Measurements from ENCODE around the gene KAZN.

Gene KAZN

DNA sequence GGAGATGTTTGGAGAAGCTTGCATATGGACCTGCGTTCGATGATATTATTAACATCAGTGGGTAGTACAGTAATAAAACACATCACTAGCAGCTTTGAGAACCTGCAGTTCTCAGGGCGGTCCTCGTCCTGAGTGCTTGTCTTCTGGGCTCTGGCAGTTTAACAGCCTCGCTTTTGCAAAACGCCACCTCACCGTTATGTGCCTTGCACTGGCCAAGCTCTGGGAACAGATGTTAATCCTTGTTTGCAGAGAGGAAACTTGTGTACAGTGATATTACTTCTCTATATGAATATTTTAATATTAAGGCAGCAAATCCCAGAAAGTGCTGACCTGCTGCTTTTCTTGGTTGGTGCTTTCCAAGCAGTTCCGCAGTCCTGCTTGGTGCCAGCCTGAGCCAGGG, 387.7 kb downstream of the KAZN start:
- no peak for DNase-seq
- H3K4me3 ChIP-seq (ENCODE audit: low read depth, low read length), result peak overlapping the region; percentile 15
- H2BK5ac ChIP-seq (ENCODE audit: low read depth, low read length, poor library complexity), result no peak overlapping the region
- H3K36me3 ChIP-seq (ENCODE audit: control insufficient read depth in 1 of 2, insufficient read depth in 2 of 2, low read length in 2 of 2), result peaks cover 0 to 3% of the 10 kb centered on the region in 2 experiments
- H3K9ac ChIP-seq (ENCODE audit: low read length), result no peak overlapping the region
- peaks cover 4% of the 10 kb centered on the region for H3K9me3 ChIP-seq (ENCODE audit: insufficient read depth, low read depth, low read length)
- no peak overlapping the region for H2BK12ac ChIP-seq (ENCODE audit: low read length)
- no peaks in the 10 kb centered on the region for H3K27me3 ChIP-seq (ENCODE audit: insufficient read depth, low read length)
- H3K4ac ChIP-seq (ENCODE audit: low read depth, low read length), result no peak overlapping the region
- H2AK5ac ChIP-seq (ENCODE audit: low read length), result no peak overlapping the region
- no peaks in the 10 kb centered on the region for H3K79me2 ChIP-seq (ENCODE audit: control insufficient read depth, insufficient read depth, low read length, poor library complexity)
- no peak overlapping the region for H2BK120ac ChIP-seq (ENCODE audit: insufficient read depth, low read length, poor library complexity)
- no peak overlapping the region for H2AFZ ChIP-seq (ENCODE audit: insufficient read depth, low read length, poor library complexity)
- WGBS (ENCODE audit: extremely low coverage, insufficient coverage, insufficient read length), result no CpG with 5 or more reads among the region's 8 CpGs
- H3K27ac ChIP-seq (ENCODE audit: low read depth, low read length), result no peak overlapping the region
- H3K4me2 ChIP-seq (ENCODE audit: low read length), result no peak overlapping the region
- H4K12ac ChIP-seq (ENCODE audit: low read depth, low read length), result no peak overlapping the region
- H4K8ac ChIP-seq (ENCODE audit: low read depth, low read length), result no peak overlapping the region
- no peak overlapping the region for H3K14ac ChIP-seq (ENCODE audit: low read length)
- peaks cover 2% of the 10 kb centered on the region for H3K79me1 ChIP-seq (ENCODE audit: low read length)
- no peak overlapping the region for H4K91ac ChIP-seq (ENCODE audit: low read depth, low read length)
- peaks cover 9 to 10% of the 10 kb centered on the region in 2 experiments for H3K4me1 ChIP-seq (ENCODE audit: control insufficient read depth in 1 of 2, insufficient read depth in 2 of 2, low read length in 2 of 2)
- no peak overlapping the region for H3K18ac ChIP-seq (ENCODE audit: low read length)
- H3K23ac ChIP-seq (ENCODE audit: low read length), result no peak overlapping the region

DNA sequence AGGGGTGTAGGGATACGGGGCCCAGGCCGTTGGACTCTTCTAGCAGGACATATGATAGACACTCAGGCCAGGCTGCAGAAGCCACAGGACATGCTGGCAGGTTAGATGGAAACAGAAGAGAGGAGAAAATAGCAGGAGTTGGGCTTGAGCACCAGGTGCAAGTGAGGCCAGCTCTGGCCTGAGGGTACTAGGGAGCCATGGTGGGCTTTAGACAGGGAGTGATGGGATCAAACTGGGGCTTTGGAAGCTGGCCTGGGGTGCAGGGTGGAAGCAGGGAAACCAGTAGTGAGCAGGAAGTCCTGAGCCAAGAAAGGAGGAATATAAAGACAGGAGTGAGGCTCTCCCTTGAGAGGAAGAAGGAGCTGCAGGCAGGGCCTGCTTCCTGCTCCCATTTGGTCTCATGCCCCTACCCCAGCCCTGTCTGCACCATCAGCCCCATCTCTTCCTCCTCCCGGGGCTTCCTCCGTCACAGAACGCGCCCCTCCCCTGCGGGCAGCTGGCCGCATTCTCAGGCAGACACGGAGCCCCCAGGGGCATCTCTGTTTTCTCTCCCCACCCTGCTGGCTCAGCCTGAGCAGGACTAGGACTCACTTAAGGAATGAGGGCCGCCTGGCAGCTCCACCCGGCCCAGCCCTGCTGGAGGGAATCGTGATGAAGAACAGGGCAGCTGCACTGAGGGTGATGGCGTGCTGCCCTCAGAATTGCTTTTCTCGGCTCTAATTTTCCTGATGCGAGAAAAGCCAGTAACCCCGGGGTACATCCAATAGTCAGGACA, 389.5 kb downstream of the KAZN start:
- H4K12ac ChIP-seq (ENCODE audit: low read depth, low read length), result no peak overlapping the region
- H2BK12ac ChIP-seq (ENCODE audit: low read length), result no peak overlapping the region
- H3K36me3 ChIP-seq (ENCODE audit: control insufficient read depth in 1 of 2, insufficient read depth in 2 of 2, low read length in 2 of 2), result peaks cover 0 to under 1% of the 10 kb centered on the region in 2 experiments
- no peaks in the 10 kb centered on the region for H3K27me3 ChIP-seq (ENCODE audit: insufficient read depth, low read length)
- H3K79me1 ChIP-seq (ENCODE audit: low read length), result peaks cover 2% of the 10 kb centered on the region
- no peak overlapping the region for H3K4ac ChIP-seq (ENCODE audit: low read depth, low read length)
- H4K8ac ChIP-seq (ENCODE audit: low read depth, low read length), result no peak overlapping the region
- H3K9ac ChIP-seq (ENCODE audit: low read length), result no peak overlapping the region
- no peaks in the 10 kb centered on the region for H3K79me2 ChIP-seq (ENCODE audit: control insufficient read depth, insufficient read depth, low read length, poor library complexity)
- no peak overlapping the region for H2AK5ac ChIP-seq (ENCODE audit: low read length)
- H4K91ac ChIP-seq (ENCODE audit: low read depth, low read length), result no peak overlapping the region
- no peak overlapping the region for H3K14ac ChIP-seq (ENCODE audit: low read length)
- no peak overlapping the region for H2BK5ac ChIP-seq (ENCODE audit: low read depth, low read length, poor library complexity)
- peaks cover 3% of the 10 kb centered on the region for H3K9me3 ChIP-seq (ENCODE audit: insufficient read depth, low read depth, low read length)
- no peak overlapping the region for H2BK120ac ChIP-seq (ENCODE audit: insufficient read depth, low read length, poor library complexity)
- H3K4me3 ChIP-seq (ENCODE audit: low read depth, low read length), result peak overlapping the region; percentile 22
- DNase-seq, result peak; percentile 70 to 72
- peak overlapping the region; percentile 10 for H2AFZ ChIP-seq (ENCODE audit: insufficient read depth, low read length, poor library complexity)
- no peak overlapping the region for H3K4me2 ChIP-seq (ENCODE audit: low read length)
- H3K27ac ChIP-seq (ENCODE audit: low read depth, low read length), result no peak overlapping the region
- H3K18ac ChIP-seq (ENCODE audit: low read length), result peak overlapping the region; percentile 12
- WGBS (ENCODE audit: extremely low coverage, insufficient coverage, insufficient read length), result no CpG with 5 or more reads among the region's 16 CpGs
- H3K23ac ChIP-seq (ENCODE audit: low read length), result no peak overlapping the region
- H3K4me1 ChIP-seq (ENCODE audit: control insufficient read depth in 1 of 2, insufficient read depth in 2 of 2, low read length in 2 of 2), result peaks cover 9 to 10% of the 10 kb centered on the region in 2 experiments

DNA sequence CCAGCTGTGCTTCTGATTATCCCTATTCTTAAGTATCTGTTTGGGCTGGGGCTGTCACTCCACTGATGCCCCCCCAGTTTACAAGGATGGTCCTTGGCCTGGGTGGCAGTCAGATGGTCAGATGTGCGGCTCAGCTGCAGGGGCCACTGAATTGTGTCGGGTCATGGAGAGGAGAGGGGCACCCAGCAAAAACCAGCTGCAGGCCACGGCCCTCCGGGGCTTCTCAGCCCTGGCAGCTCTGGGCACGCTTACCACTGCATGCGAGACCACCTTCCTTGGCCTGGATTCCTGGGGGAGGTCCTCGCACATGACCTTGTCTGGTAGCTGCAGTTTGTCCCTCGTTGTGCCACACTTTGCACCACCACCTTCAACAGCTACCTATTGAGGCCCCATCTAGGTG, 390.2 kb downstream of the KAZN start:
- Histone ChIP-seq H3K4me2 (ENCODE audit: low read length) (no peak overlapping the region), H3K9me3 (ENCODE audit: insufficient read depth, low read depth, low read length) (peaks cover 3% of the 10 kb centered on the region), H2BK5ac (ENCODE audit: low read depth, low read length, poor library complexity) (no peak overlapping the region), H3K36me3 (ENCODE audit: control insufficient read depth in 1 of 2, insufficient read depth in 2 of 2, low read length in 2 of 2) (no peaks in the 10 kb centered on the region), H2AFZ (ENCODE audit: insufficient read depth, low read length, poor library complexity) (no peak overlapping the region), H3K14ac (ENCODE audit: low read length) (peak overlapping the region; percentile 11), H2BK120ac (ENCODE audit: insufficient read depth, low read length, poor library complexity) (no peak overlapping the region), H3K4me3 (ENCODE audit: low read depth, low read length) (peak overlapping the region; percentile 39), H3K4ac (ENCODE audit: low read depth, low read length) (no peak overlapping the region), H3K27ac (ENCODE audit: low read depth, low read length) (no peak overlapping the region), H2AK5ac (ENCODE audit: low read length) (peak overlapping the region; percentile 49), H3K79me1 (ENCODE audit: low read length) (peaks cover 2% of the 10 kb centered on the region), H3K27me3 (ENCODE audit: insufficient read depth, low read length) (no peaks in the 10 kb centered on the region), H2BK12ac (ENCODE audit: low read length) (peak overlapping the region; percentile 19), H3K18ac (ENCODE audit: low read length) (peak overlapping the region; percentile 16), H3K4me1 (ENCODE audit: control insufficient read depth in 1 of 2, insufficient read depth in 2 of 2, low read length in 2 of 2) (peaks cover 9 to 10% of the 10 kb centered on the region in 2 experiments), H3K9ac (ENCODE audit: low read length) (no peak overlapping the region), H3K23ac (ENCODE audit: low read length) (peak overlapping the region; percentile 50), H4K8ac (ENCODE audit: low read depth, low read length) (no peak overlapping the region), H4K91ac (ENCODE audit: low read depth, low read length) (peak overlapping the region; percentile 8), H3K79me2 (ENCODE audit: control insufficient read depth, insufficient read depth, low read length, poor library complexity) (no peaks in the 10 kb centered on the region), H4K12ac (ENCODE audit: low read depth, low read length) (no peak overlapping the region)
- WGBS (ENCODE audit: extremely low coverage, insufficient coverage, insufficient read length), result no CpG with 5 or more reads among the region's 8 CpGs
- DNase-seq, result no peak

DNA sequence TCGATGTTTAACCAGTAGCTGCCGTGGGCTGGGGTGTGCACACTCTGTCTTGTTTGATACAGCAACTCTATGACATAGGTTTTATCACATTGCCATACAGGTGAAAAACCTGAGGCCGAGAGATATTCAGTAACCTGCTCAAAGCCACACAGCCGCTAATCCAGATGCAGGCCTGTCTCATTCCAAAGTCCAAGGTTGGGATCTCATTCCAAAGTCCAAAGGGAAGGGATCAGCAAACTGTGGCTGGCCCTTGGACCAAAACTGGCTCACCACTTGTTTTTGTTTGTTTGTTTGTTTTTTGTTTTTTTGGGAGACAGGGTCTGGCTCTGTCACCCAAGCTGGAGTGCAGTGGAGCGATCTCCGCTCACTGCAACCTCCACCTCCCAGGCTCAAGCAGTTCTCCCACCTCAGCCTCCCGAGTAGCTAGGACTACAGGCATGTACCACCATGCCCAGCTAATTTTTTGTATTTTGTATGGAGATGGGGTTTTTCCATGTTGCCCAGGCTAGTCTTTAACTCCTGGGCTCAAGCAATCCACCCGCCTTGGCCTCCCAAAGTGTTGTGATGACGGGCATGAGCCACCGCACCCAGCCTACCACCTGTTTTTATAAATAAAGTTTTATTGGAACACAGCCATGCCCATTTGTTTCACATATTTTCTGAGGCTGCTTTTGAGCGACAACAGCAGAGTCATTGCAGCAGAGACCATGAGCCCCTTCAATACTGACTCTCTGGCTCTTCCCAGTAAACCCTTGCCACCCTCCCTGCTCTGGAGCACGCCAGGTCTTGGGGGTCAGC, 391.6 kb downstream of the KAZN start:
- Histone ChIP-seq H3K27ac (ENCODE audit: low read depth, low read length) (no peak overlapping the region), H3K4ac (ENCODE audit: low read depth, low read length) (no peak overlapping the region), H3K4me3 (ENCODE audit: low read depth, low read length) (no peak overlapping the region), H2BK120ac (ENCODE audit: insufficient read depth, low read length, poor library complexity) (no peak overlapping the region), H2BK12ac (ENCODE audit: low read length) (no peak overlapping the region), H3K4me2 (ENCODE audit: low read length) (no peak overlapping the region), H3K18ac (ENCODE audit: low read length) (peak overlapping the region; percentile 7), H3K36me3 (ENCODE audit: control insufficient read depth in 1 of 2, insufficient read depth in 2 of 2, low read length in 2 of 2) (no peaks in the 10 kb centered on the region), H2AFZ (ENCODE audit: insufficient read depth, low read length, poor library complexity) (no peak overlapping the region), H3K27me3 (ENCODE audit: insufficient read depth, low read length) (no peaks in the 10 kb centered on the region), H3K23ac (ENCODE audit: low read length) (no peak overlapping the region), H2AK5ac (ENCODE audit: low read length) (no peak overlapping the region), H4K91ac (ENCODE audit: low read depth, low read length) (no peak overlapping the region), H3K4me1 (ENCODE audit: control insufficient read depth in 1 of 2, insufficient read depth in 2 of 2, low read length in 2 of 2) (peaks cover 11 to 14% of the 10 kb centered on the region in 2 experiments), H3K14ac (ENCODE audit: low read length) (no peak overlapping the region), H4K12ac (ENCODE audit: low read depth, low read length) (no peak overlapping the region), H2BK5ac (ENCODE audit: low read depth, low read length, poor library complexity) (no peak overlapping the region), H3K79me2 (ENCODE audit: control insufficient read depth, insufficient read depth, low read length, poor library complexity) (no peaks in the 10 kb centered on the region), H3K9ac (ENCODE audit: low read length) (no peak overlapping the region), H3K79me1 (ENCODE audit: low read length) (peaks cover 6% of the 10 kb centered on the region), H3K9me3 (ENCODE audit: insufficient read depth, low read depth, low read length) (peaks cover 3% of the 10 kb centered on the region), H4K8ac (ENCODE audit: low read depth, low read length) (no peak overlapping the region)
- DNase-seq, result no peak
- no CpG with 5 or more reads among the region's 12 CpGs for WGBS (ENCODE audit: extremely low coverage, insufficient coverage, insufficient read length)
